GM12878 (cell line): ENCODE results near the gene B4GALNT4. TPM values are rescaled to one million over a fixed set of nuclear protein-coding genes. Genes with fewer than 3 reads are reported as not detected.

Experiments
- ATAC-seq: fragments of 200-7000 bp; cut with Tn5 transposase; 3 replicates; pipeline ENCODE4 v1.9.1; 2020; ENCODE audit warnings: mild to moderate bottlenecking, moderate library complexity
- BruUV-seq: library from RNA; stranded (reverse); fragments of 400-500 nt; replicated peaks from 2 replicates; lab custom pipeline; 2021; lab: Mats Ljungman, UMichigan
- CTCF ChIA-PET: fragments of 300-600 bp; sonication (Branson Sonifier 250); formaldehyde crosslinking; extraction: SDS; loops from one replicate; lab custom pipeline; 2021; ENCODE audit warnings: inconsistent platforms; lab: Yijun Ruan, JAX
- POLR2A ChIA-PET: fragments of 350-600 bp; formaldehyde crosslinking; extraction: SDS; loops from one replicate; lab custom pipeline; 2021; ENCODE audit warnings: inconsistent platforms; lab: Charles Lee
- RAD21 ChIA-PET: fragments of 300-600 bp; sonication (Branson Sonifier 250); formaldehyde crosslinking; loops from one replicate; lab custom pipeline; 2023; ENCODE audit warnings: antibody characterized with exemption; ENCODE audit not compliant: unreplicated experiment; lab: Charles Lee
- SMC1A ChIA-PET: fragments of 300-600 bp; sonication (Branson Sonifier 250); formaldehyde crosslinking; loops from one replicate; lab custom pipeline; 2023; ENCODE audit not compliant: unreplicated experiment, uncharacterized antibody; lab: Charles Lee
- DNase-seq: peaks from one replicate; pipeline ENCODE4 v3.0.0-alpha.2; 2011; ENCODE audit warnings: low read depth, low spot score
- FAIRE-seq: peaks from 3 replicates; lab custom pipeline; 2011; peaks lifted over from hg19 to GRCh38; lab: Jason Lieb, UNC
- H2AFZ ChIP-seq: 2 replicates; pipeline ENCODE4 v1.6.0; 2011; ENCODE audit warnings: low read depth, low read length, control low read depth; ENCODE audit not compliant: control insufficient read depth
- H3K27ac ChIP-seq: 2 replicates; pipeline ENCODE4 v1.5.1; 2011; ENCODE audit warnings: control low read depth; ENCODE audit not compliant: control insufficient read depth, insufficient read depth
- H3K27me3 ChIP-seq, 2 experiments: replicated peaks in 1 of 2; 2 replicates each; pipeline versions ENCODE4 v1.6.0 to v1.6.1; 2011; ENCODE audit warnings: low read length in 1 of 2; ENCODE audit not compliant: control insufficient read depth in 2 of 2, insufficient read depth in 2 of 2
- H3K36me3 ChIP-seq, 2 experiments: 2 replicates each; pipeline ENCODE4 v1.5.1; 2011; ENCODE audit warnings: low read length in 1 of 2; ENCODE audit not compliant: control insufficient read depth in 2 of 2, insufficient read depth in 2 of 2
- H3K4me1 ChIP-seq: 2 replicates; pipeline ENCODE4 v1.6.1; 2011; ENCODE audit warnings: mild to moderate bottlenecking, low read length, moderate library complexity, mixed read lengths; ENCODE audit not compliant: control insufficient read depth, insufficient read depth
- H3K4me2 ChIP-seq: 2 replicates; pipeline ENCODE4 v1.6.0; 2011; ENCODE audit warnings: control low read depth; ENCODE audit not compliant: control insufficient read depth, insufficient read depth
- H3K4me3 ChIP-seq: fragments of 200-600 bp; sonication (generic); 2 replicates; pipeline ENCODE4 v1.5.1; 2016
- H3K79me2 ChIP-seq: 2 replicates; pipeline ENCODE4 v1.6.0; 2011; ENCODE audit warnings: low read length; ENCODE audit not compliant: control insufficient read depth, insufficient read depth
- H3K9ac ChIP-seq: 2 replicates; pipeline ENCODE4 v1.8.0; 2011; ENCODE audit warnings: low read length, control low read depth, mixed read lengths; ENCODE audit not compliant: control insufficient read depth, insufficient read depth
- H3K9me3 ChIP-seq: replicated peaks from 3 replicates; pipeline ENCODE4 v1.5.1; 2011; ENCODE audit warnings: mild to moderate bottlenecking, low read length; ENCODE audit not compliant: control insufficient read depth, insufficient read depth
- H4K20me1 ChIP-seq: 2 replicates; pipeline ENCODE4 v1.6.0; 2011; ENCODE audit not compliant: control insufficient read depth, insufficient read depth
- BMI1 ChIP-seq: fragments of 450-650 bp; IDR thresholded peaks from 2 replicates; pipeline ENCODE4 v1.6.1; 2016; ENCODE audit warnings: mild to moderate bottlenecking, moderate library complexity, borderline replicate concordance
- CEBPB ChIP-seq, 2 experiments: fragments of 150-350 bp in 1 of 2; IDR thresholded peaks; 2 replicates each; pipeline ENCODE4 v1.6.1; 2012 to 2014; ENCODE audit warnings: low read depth in 2 of 2, low read length in 2 of 2, borderline replicate concordance in 1 of 2, inconsistent platforms in 1 of 2
- ETV6 ChIP-seq, 2 experiments: fragments of 450-650 bp in 1 of 2; IDR thresholded peaks in 1 of 2; conservative IDR thresholded peaks in 1 of 2; 2 replicates each; pipeline ENCODE4 v1.6.1; 2014; ENCODE audit warnings: antibody characterized with exemption in 1 of 2, borderline replicate concordance in 1 of 2, low read depth in 1 of 2, mild to moderate bottlenecking in 1 of 2, moderate library complexity in 1 of 2
- GABPA ChIP-seq: IDR thresholded peaks from 2 replicates; pipeline ENCODE4 v1.6.1; 2014; ENCODE audit warnings: antibody characterized with exemption, low read depth, mild to moderate bottlenecking, inconsistent platforms
- MTA3 ChIP-seq: IDR thresholded peaks from 2 replicates; pipeline ENCODE4 v1.6.1; 2012; ENCODE audit warnings: low read length, inconsistent platforms, borderline replicate concordance
- MYC ChIP-seq: IDR thresholded peaks from 2 replicates; pipeline ENCODE4 v1.6.1; 2011; ENCODE audit warnings: mild to moderate bottlenecking, low read length, moderate library complexity, inconsistent platforms; ENCODE audit not compliant: insufficient read depth, insufficient replicate concordance, insufficient read length, severe bottlenecking
- SIX5 ChIP-seq: IDR thresholded peaks from 2 replicates; pipeline ENCODE4 v1.6.1; 2011; ENCODE audit warnings: mild to moderate bottlenecking, low read depth, low read length, moderate library complexity; ENCODE audit not compliant: severe bottlenecking
- SP1 ChIP-seq: IDR thresholded peaks from one replicate; pipeline ENCODE4 v1.6.1; 2011; ENCODE audit warnings: low read depth, low read length
- SUPT20H ChIP-seq: IDR thresholded peaks from 2 replicates; pipeline ENCODE4 v1.6.1; 2011; ENCODE audit warnings: low read depth, mild to moderate bottlenecking, low read length, moderate library complexity, borderline replicate concordance; ENCODE audit not compliant: control insufficient read depth
- TARDBP ChIP-seq: IDR thresholded peaks from 2 replicates; pipeline ENCODE4 v1.6.1; 2016; ENCODE audit warnings: borderline replicate concordance
- TBL1XR1 ChIP-seq: IDR thresholded peaks from 2 replicates; pipeline ENCODE4 v1.6.1; 2012; ENCODE audit warnings: low read depth, low read length, improper control_type of control experiment
- ZNF622 ChIP-seq: fragments of 450-650 bp; IDR thresholded peaks from 2 replicates; pipeline ENCODE4 v1.6.1; 2017; ENCODE audit warnings: mild to moderate bottlenecking, inconsistent platforms
- ZSCAN29 ChIP-seq: fragments of 450-650 bp; IDR thresholded peaks from 2 replicates; pipeline ENCODE4 v1.6.1; 2017; ENCODE audit warnings: mild to moderate bottlenecking, moderate library complexity
- whole genome bisulfite sequencing: methylation state at CpG from one replicate; pipeline ENCODE4 v1.1.6; 2016; ENCODE audit warnings: low lambda C conversion rate; ENCODE audit not compliant: insufficient replicate concordance, insufficient coverage; ENCODE audit errors: missing lambda C conversion rate; 5-methylcytosine and 5-hydroxymethylcytosine counted together
- in situ Hi-C: fragments of 300-500 bp; cut with MboI; formaldehyde crosslinking; loops from 9 replicates; pipeline ENCODE4 v1.14.3; 2018; ENCODE audit warnings: mixed read lengths
- intact Hi-C: fragments of 100-400 bp; cut with micrococcal nuclease; formaldehyde crosslinking; loops from one replicate; pipeline ENCODE4 v1.14.2; 2022; ENCODE audit not compliant: unreplicated experiment
- polyA plus RNA-seq, 11 experiments: library from polyadenylated mRNA; depleted of rRNA in 4 of 11; unstranded in 6 of 11; stranded (reverse) in 5 of 11; fragments of >200 nt; fragmentation: Nextera tagmentation in 4 of 11; fragmentation: Illumina TruSeq in 1 of 11; extraction: Ambion mirVana in 4 of 11; extraction: Trizol in 1 of 11; gene quantifications; 1 replicate in 1 of 11; 2 replicates in 10 of 11; pipeline versions ENCODE4 v1.2.1 to v1.2.3, GENCODE V29; 2011 to 2016; ENCODE audit warnings: inconsistent platforms in 2 of 11, missing spikeins in 2 of 11, low read depth in 1 of 11
- total RNA-seq, 4 experiments: library from RNA; depleted of rRNA in 3 of 4; stranded (reverse); fragments of >200 nt in 3 of 4; fragmentation: Illumina TruSeq in 1 of 4; extraction: Trizol in 1 of 4; gene quantifications; 2 replicates each; pipeline versions ENCODE4 v1.2.1 to v1.2.3, GENCODE V29; 2013 to 2021
- TF ChIP-seq, protein P1 (sequence below): IDR thresholded peaks from 2 replicates; pipeline ENCODE4 v1.6.1; 2011; ENCODE audit warnings: low read depth, low read length, improper control_type of control experiment, borderline replicate concordance

B4GALNT4 gene
- total and polyA plus RNA-seq, 10 of the 15 experiments (the other 5 are each of a cell fraction or from before 2014, with no cell fraction given): 0.04 to 0.82 (median 0.40) TPM; not detected in 6

DNA sequence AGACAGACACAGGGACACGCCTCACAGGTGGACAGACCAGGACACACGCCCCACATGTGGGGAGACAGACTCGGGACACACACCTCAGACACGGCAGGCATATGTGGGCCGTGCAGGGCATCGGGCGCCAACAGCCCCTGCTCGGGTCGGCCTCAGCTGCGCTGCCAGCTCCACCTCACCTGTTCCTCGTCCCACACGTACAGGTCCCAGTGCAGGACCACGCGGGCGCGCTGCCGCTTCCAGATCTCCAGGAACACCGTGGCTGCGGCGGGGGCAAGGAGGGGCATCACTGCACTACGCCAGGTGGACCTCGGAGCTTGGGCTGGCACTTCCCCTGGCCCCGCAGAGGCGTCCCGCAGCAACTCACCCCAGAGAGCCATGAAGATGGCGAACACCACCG, 60.1 kb downstream of the B4GALNT4 start:
- no peak overlapping the region for H3K4me2 ChIP-seq
- no peaks in the 10 kb centered on the region for H3K36me3 ChIP-seq
- ATAC-seq (no peak), DNase-seq (no peak), FAIRE-seq (no peak)
- intact Hi-C loops (no loop called here), in situ Hi-C loops (no loop called here)
- BruUV-seq: no TSS peak
- no peak overlapping the region for H2AFZ ChIP-seq
- CTCF ChIA-PET: no interaction called here
- H3K4me3 ChIP-seq: no peak overlapping the region
- no peak overlapping the region for H3K9ac ChIP-seq
- no peaks in the 10 kb centered on the region for H3K27me3 ChIP-seq
- no peaks in the 10 kb centered on the region for H3K9me3 ChIP-seq
- no peaks in the 10 kb centered on the region for H4K20me1 ChIP-seq
- SMC1A ChIA-PET: no interaction called here
- 82% methylated on average over 25 of the region's 27 CpGs for WGBS
- H3K4me1 ChIP-seq: no peaks in the 10 kb centered on the region
- POLR2A ChIA-PET: no interaction called here
- H3K79me2 ChIP-seq: no peaks in the 10 kb centered on the region
- RAD21 ChIA-PET: no interaction called here
- TF ChIP-seq BMI1 (no peak), SP1 (no peak), GABPA (no peak), MTA3 (no peak), ETV6 (conservative IDR thresholded peaks at IDR 0.05 in 1 of 2, IDR thresholded peaks at IDR 0.05 in 1 of 2; ENCODE audit: borderline replicate concordance in 1 of 2, low read depth in 1 of 2) (no peak), ZSCAN29 (no peak), SUPT20H (no peak), CEBPB (IDR thresholded peaks at IDR 0.05; ENCODE audit: borderline replicate concordance in 1 of 2, low read depth in 2 of 2, low read length in 2 of 2) (no peak), ZNF622 (no peak), TBL1XR1 (no peak), SIX5 (no peak), MYC (no peak), TARDBP (no peak)
- TF ChIP-seq, protein P1, sequence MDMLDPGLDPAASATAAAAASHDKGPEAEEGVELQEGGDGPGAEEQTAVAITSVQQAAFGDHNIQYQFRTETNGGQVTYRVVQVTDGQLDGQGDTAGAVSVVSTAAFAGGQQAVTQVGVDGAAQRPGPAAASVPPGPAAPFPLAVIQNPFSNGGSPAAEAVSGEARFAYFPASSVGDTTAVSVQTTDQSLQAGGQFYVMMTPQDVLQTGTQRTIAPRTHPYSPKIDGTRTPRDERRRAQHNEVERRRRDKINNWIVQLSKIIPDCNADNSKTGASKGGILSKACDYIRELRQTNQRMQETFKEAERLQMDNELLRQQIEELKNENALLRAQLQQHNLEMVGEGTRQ: no peak
- H3K27ac ChIP-seq: no peak overlapping the region
